HepG2 (cell line): ENCODE data around the gene UGCG.
"Not testable (repeated sequence)": the region's sequence is repeated elsewhere in the genome, so short reads cannot be mapped to it uniquely, and the experiment has no call there.

ENCODE experiments used
- FOSL2 ChIP-seq: sonication (generic); formaldehyde crosslinking; IDR thresholded peaks from 2 replicates; pipeline ENCODE4 v1.4.0; 2020; ENCODE audit warnings: missing genetic modification reagents
- RCOR2 ChIP-seq: IDR thresholded peaks from 2 replicates; pipeline ENCODE4 v1.6.1; 2016; ENCODE audit warnings: missing biosample characterization, missing genetic modification reagents
- TARDBP ChIP-seq: sonication (generic); formaldehyde crosslinking; IDR thresholded peaks from 2 replicates; pipeline ENCODE4 v1.8.0; 2022; ENCODE audit warnings: mild to moderate bottlenecking, missing genetic modification reagents
- ZNF431 ChIP-seq: sonication (generic); formaldehyde crosslinking; IDR thresholded peaks from 2 replicates; pipeline ENCODE4 v1.9.0; 2022; ENCODE audit warnings: missing genetic modification reagents, low read depth, mild to moderate bottlenecking, borderline replicate concordance
- TF ChIP-seq, protein P1 (sequence below): sonication (generic); formaldehyde crosslinking; IDR thresholded peaks from 2 replicates; pipeline ENCODE4 v1.4.0; 2020; ENCODE audit warnings: missing genetic modification reagents, borderline replicate concordance
- TF ChIP-seq, protein P2 (sequence below): sonication (generic); formaldehyde crosslinking; IDR thresholded peaks from 2 replicates; pipeline ENCODE4 v1.4.0; 2020; ENCODE audit warnings: missing genetic modification reagents; ENCODE audit errors: not compliant biosample characterization

DNA sequence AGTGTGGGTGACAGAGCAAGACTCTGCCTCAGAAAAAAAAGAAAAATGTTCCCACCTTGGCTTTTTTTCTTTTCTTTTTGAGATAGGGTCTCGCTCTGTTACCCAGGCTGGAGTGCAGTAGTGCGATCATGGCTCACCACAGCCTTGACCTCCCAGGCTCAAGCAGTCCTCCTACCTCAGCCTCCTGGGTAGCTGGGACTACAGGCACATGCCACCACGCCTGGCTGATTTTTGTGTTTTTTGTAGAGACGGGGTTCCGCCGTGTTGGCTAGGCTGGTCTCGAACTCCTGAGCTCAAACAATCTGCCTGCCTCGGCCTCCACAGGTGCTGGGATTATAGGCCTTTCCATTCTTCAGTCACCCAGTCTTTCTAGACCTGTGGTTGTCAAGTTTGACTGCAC, 6.9 kb downstream of the UGCG start:
- TF ChIP-seq, protein P1, sequence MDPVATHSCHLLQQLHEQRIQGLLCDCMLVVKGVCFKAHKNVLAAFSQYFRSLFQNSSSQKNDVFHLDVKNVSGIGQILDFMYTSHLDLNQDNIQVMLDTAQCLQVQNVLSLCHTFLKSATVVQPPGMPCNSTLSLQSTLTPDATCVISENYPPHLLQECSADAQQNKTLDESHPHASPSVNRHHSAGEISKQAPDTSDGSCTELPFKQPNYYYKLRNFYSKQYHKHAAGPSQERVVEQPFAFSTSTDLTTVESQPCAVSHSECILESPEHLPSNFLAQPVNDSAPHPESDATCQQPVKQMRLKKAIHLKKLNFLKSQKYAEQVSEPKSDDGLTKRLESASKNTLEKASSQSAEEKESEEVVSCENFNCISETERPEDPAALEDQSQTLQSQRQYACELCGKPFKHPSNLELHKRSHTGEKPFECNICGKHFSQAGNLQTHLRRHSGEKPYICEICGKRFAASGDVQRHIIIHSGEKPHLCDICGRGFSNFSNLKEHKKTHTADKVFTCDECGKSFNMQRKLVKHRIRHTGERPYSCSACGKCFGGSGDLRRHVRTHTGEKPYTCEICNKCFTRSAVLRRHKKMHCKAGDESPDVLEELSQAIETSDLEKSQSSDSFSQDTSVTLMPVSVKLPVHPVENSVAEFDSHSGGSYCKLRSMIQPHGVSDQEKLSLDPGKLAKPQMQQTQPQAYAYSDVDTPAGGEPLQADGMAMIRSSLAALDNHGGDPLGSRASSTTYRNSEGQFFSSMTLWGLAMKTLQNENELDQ (CRISPR knock-in tag): not testable (repeated sequence)
- not testable (repeated sequence) for TF ChIP-seq ZNF431, TARDBP, FOSL2, RCOR2 (CRISPR knock-in tag)
- TF ChIP-seq, protein P2, sequence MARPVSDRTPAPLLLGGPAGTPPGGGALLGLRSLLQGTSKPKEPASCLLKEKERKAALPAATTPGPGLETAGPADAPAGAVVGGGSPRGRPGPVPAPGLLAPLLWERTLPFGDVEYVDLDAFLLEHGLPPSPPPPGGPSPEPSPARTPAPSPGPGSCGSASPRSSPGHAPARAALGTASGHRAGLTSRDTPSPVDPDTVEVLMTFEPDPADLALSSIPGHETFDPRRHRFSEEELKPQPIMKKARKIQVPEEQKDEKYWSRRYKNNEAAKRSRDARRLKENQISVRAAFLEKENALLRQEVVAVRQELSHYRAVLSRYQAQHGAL (CRISPR knock-in tag): not testable (repeated sequence)
